T-helper 1 cell treated with Interleukin-12 subunit alpha and Interleukin-12 subunit beta and Interleukin-4 antibody, amounts not matched to agents 30 μg/mL and 1 μg/mL, for 36 hours (primary cell): Measurements from ENCODE around the gene COBLL1.

Experiments used
- H3K27ac Mint-ChIP-seq: one replicate; pipeline ENCODE4 v1.8.0; 2021; ENCODE audit warnings: mild to moderate bottlenecking, mixed read lengths
- H3K27me3 Mint-ChIP-seq: one replicate; pipeline ENCODE4 v1.8.0; 2021; ENCODE audit warnings: low read depth, mixed read lengths
- H3K36me3 Mint-ChIP-seq: one replicate; pipeline ENCODE4 v1.8.0; 2021; ENCODE audit warnings: low read depth, mixed read lengths
- H3K4me1 Mint-ChIP-seq: one replicate; pipeline ENCODE4 v1.8.0; 2021; ENCODE audit warnings: low read depth, mixed read lengths
- H3K4me3 Mint-ChIP-seq: one replicate; pipeline ENCODE4 v1.8.0; 2021; ENCODE audit warnings: mild to moderate bottlenecking, moderate library complexity, mixed read lengths
- H3K9me3 Mint-ChIP-seq: one replicate; pipeline ENCODE4 v1.8.0; 2021; ENCODE audit warnings: mixed read lengths

The COBLL1 gene

GRCh38 chr2:164752956-164753355, 88.7 kb downstream of the COBLL1 start:
- Mint-ChIP-seq H3K9me3 (no peaks in the 10 kb centered on the region), H3K36me3 (no peaks in the 10 kb centered on the region), H3K27me3 (peaks cover 4% of the 10 kb centered on the region), H3K4me3 (no peak overlapping the region), H3K27ac (no peak overlapping the region), H3K4me1 (no peaks in the 10 kb centered on the region)

DNA sequence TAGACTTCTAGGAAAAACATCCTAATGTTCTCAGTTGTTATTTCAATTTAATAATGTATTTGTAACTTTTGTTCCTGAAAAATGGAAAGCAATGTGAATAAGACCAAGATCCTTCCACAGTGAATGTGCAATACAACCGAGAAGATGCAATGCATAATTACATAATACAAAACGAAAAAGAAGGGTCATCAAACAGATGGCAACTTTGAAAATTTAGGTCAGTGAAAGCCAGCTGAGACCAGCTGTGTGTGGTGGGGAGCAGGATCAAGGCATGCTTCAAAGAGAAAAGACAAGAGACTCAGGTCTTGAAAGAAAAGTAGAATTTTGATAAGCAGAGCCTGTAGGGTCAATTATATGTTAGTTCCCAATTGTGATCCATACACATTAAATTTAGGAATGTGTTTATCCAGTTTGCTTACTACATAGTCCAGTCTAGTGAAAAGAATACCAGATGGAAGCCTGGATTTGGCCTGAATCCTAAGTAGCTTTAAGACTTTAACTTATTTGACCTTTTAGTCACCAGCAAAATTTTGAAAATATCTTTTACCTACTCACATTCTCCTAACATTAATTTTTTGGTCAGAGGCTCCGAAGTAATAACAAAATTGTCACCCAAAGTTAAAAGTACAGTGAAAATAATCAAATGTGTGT, 93.7 kb downstream of the COBLL1 start:
- no peaks in the 10 kb centered on the region for H3K9me3 Mint-ChIP-seq
- H3K4me1 Mint-ChIP-seq = no peaks in the 10 kb centered on the region
- H3K27me3 Mint-ChIP-seq = peaks cover 4% of the 10 kb centered on the region
- no peak overlapping the region for H3K27ac Mint-ChIP-seq
- H3K36me3 Mint-ChIP-seq = no peaks in the 10 kb centered on the region
- no peak overlapping the region for H3K4me3 Mint-ChIP-seq

DNA sequence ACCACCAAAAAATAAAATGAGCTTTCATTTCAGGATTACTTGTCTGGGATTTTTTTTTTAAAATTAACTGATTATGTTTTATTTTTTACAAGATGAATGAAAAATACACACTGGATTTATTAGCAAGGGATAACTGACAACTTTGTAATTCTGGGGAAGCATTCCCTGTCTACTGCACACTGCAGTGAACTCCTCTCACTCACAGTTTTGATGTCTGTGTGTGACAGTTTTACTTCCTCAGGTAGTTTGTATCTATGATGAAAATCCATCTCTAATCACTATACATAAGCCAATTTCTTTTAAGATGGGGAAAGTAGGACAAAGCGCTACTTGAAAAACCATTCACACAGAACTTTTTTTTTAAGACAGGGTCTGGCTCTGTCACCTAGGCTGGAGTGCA, 94.5 kb downstream of the COBLL1 start:
- Mint-ChIP-seq H3K4me1 (no peaks in the 10 kb centered on the region), H3K27ac (no peak overlapping the region), H3K9me3 (no peaks in the 10 kb centered on the region), H3K4me3 (no peak overlapping the region), H3K27me3 (peaks cover 4% of the 10 kb centered on the region), H3K36me3 (no peaks in the 10 kb centered on the region)

DNA sequence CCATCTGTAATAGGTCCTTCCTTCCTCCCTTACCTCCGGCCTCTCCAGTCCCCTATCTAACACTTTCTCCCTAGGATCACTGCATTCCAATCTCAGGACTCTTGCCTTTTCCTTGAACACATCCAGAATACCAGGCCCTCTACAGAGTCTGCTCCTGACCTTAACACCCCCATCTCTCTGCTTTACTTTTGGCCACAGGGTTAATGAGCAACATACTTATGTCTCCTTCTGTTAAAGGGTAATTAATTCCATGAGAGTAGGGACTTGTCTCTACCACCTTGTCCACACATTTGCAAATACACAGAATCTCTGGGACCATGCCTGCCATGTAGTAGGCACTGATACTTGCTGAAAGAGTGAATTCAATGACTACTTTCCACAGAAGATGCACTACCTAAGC, 94.9 kb downstream of the COBLL1 start:
- no peaks in the 10 kb centered on the region for H3K9me3 Mint-ChIP-seq
- peaks cover 8% of the 10 kb centered on the region for H3K27me3 Mint-ChIP-seq
- no peaks in the 10 kb centered on the region for H3K36me3 Mint-ChIP-seq
- H3K27ac Mint-ChIP-seq = no peak overlapping the region
- H3K4me1 Mint-ChIP-seq = no peaks in the 10 kb centered on the region
- H3K4me3 Mint-ChIP-seq = no peak overlapping the region

GRCh38 chr2:164745012-164745797, 96.4 kb downstream of the COBLL1 start:
- Mint-ChIP-seq H3K27me3 (peaks cover 9% of the 10 kb centered on the region), H3K36me3 (no peaks in the 10 kb centered on the region), H3K27ac (no peak overlapping the region), H3K4me3 (no peak overlapping the region), H3K4me1 (no peaks in the 10 kb centered on the region), H3K9me3 (no peaks in the 10 kb centered on the region)

GRCh38 chr2:164742738-164743317, 98.8 kb downstream of the COBLL1 start:
- Mint-ChIP-seq H3K4me1 (no peaks in the 10 kb centered on the region), H3K36me3 (no peaks in the 10 kb centered on the region), H3K4me3 (no peak overlapping the region), H3K9me3 (no peaks in the 10 kb centered on the region), H3K27me3 (peaks cover 5% of the 10 kb centered on the region), H3K27ac (no peak overlapping the region)

DNA sequence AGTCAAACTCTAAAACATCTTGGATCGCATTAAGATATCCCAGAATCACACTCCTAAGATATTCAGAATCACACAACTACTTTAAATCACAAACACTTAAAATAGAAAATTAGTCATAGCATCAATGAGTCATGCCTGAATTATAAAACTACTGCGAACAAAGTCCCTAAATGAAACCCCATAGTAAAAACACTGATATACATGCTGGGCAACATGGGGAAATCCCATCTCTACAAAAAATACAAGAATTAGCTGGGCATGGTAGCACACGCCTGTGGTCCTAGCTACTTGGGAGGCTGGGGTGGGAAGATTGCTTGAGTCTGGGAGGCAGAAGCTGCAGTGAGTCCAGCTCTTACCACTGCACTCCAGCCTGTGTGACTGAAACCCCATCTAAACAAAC, 101.7 kb downstream of the COBLL1 start:
- Mint-ChIP-seq H3K4me3 (no peak overlapping the region), H3K27ac (no peak overlapping the region), H3K9me3 (no peaks in the 10 kb centered on the region), H3K27me3 (peaks cover 5% of the 10 kb centered on the region), H3K36me3 (no peaks in the 10 kb centered on the region), H3K4me1 (no peaks in the 10 kb centered on the region)

DNA sequence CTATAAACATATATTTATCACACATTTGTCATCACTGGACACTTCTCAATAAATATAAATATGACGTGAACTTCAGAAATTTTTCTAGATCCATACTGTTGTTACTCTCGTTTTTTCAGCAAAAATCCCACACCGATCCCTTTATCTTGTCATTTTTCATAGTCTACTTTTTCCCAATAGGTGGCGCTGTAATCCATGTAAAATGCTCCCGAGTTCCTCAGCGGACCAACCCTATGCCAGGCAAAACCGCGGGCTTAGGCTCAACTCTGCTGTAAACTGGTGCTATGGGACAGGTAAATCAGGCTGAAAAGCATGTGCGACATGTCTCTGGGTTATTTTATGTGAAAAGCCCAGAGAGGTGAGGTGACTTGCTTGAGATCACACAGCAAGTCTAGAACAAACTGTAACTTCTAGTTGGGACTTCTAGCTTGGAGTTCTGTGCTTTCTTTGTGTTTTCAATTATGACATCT, 104.0 kb downstream of the COBLL1 start:
- no peaks in the 10 kb centered on the region for H3K36me3 Mint-ChIP-seq
- no peak overlapping the region for H3K27ac Mint-ChIP-seq
- H3K4me3 Mint-ChIP-seq = no peak overlapping the region
- H3K27me3 Mint-ChIP-seq = peaks cover 5% of the 10 kb centered on the region
- no peaks in the 10 kb centered on the region for H3K4me1 Mint-ChIP-seq
- no peaks in the 10 kb centered on the region for H3K9me3 Mint-ChIP-seq

GRCh38 chr2:164735309-164735919, 106.2 kb downstream of the COBLL1 start:
- Mint-ChIP-seq H3K4me1 (no peaks in the 10 kb centered on the region), H3K27ac (no peak overlapping the region)

GRCh38 chr2:164734196-164734595, 107.4 kb downstream of the COBLL1 start:
- no peaks in the 10 kb centered on the region for H3K27me3 Mint-ChIP-seq
- no peak overlapping the region for H3K4me3 Mint-ChIP-seq
- H3K36me3 Mint-ChIP-seq = no peaks in the 10 kb centered on the region
- no peak overlapping the region for H3K27ac Mint-ChIP-seq
- no peaks in the 10 kb centered on the region for H3K9me3 Mint-ChIP-seq
- H3K4me1 Mint-ChIP-seq = no peaks in the 10 kb centered on the region

More at GRCh38 chr2:164735309-164735919, 106.2 kb downstream of the COBLL1 start:
- Mint-ChIP-seq H3K9me3 (no peaks in the 10 kb centered on the region), H3K4me3 (no peak overlapping the region), H3K36me3 (no peaks in the 10 kb centered on the region), H3K27me3 (no peaks in the 10 kb centered on the region)

DNA sequence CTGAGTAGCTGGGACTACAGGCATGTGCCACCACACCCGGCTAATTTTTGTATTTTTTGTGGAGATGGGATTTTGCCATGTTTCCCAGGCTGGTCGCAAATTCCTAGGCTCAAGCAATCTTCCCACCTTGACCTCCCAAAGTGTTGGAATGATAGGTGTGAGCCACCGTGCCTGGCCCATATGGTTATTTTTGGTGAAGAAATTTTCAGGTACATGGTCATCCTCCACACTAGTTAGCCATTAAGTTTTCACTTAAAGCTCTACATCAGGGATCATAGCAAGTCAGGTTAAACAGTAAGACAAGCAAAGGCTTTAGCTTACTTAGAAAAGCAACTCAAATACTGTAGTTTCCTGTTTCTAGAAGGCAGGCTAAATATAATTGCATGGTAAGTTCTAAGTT, 116.1 kb downstream of the COBLL1 start:
- Mint-ChIP-seq H3K4me1 (no peaks in the 10 kb centered on the region), H3K36me3 (no peaks in the 10 kb centered on the region), H3K9me3 (no peaks in the 10 kb centered on the region), H3K4me3 (no peak overlapping the region), H3K27ac (no peak overlapping the region), H3K27me3 (no peaks in the 10 kb centered on the region)

DNA sequence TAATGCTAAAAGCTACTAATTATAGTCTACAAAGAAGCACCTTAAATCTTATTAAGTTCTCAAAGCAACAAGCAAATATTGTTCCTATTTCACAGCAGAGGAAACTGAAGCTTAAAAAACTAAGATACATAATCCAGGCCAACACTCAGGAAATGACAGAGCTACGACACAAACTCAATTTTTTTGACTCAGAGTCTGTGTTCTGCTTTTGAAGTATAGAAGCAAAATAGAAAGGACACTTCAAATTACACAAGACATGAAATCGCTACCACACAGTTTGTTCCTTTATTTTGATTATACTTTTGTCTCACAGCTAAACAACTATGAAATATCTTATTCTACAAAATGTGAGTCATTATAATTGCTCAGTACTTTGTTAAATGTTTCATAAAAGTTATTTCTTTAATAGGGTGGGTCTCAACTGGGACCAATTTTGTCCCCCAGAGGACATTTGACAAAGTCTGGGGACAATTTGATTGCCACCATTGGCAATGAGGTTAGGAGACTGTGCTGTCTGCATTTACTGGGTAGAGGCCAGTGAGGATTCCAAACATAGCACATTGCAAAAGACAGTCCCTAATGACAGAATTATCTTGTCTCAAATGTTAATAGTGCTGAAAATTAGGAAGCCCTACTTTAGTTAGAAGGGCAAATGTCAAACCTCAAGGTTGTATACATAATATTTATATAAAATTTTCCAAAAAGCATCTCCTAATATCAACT, 118.8 kb downstream of the COBLL1 start:
- Mint-ChIP-seq H3K27me3 (no peaks in the 10 kb centered on the region), H3K4me1 (no peaks in the 10 kb centered on the region), H3K27ac (no peak overlapping the region), H3K36me3 (no peaks in the 10 kb centered on the region), H3K4me3 (no peak overlapping the region), H3K9me3 (no peaks in the 10 kb centered on the region)

DNA sequence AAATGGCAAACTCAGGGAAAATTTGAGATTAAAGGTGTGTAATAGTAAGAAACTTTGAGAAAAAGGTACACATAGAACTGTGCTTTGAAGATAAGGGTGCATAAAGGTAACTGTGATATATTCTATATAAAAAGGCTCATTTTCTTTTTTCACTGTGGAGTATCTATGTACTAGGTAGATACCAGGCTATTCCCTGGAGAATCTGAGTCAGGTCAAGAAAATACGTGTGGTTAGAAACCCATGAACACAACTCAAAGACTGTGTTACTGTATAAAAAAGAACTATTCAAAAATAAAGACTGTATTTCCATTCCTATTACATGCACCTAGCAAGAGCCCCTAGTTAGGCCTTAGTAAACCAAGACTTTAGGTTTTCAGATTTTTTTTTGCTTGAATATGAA, 120.2 kb downstream of the COBLL1 start:
- Mint-ChIP-seq H3K27me3 (no peaks in the 10 kb centered on the region), H3K36me3 (no peaks in the 10 kb centered on the region), H3K4me3 (no peak overlapping the region), H3K27ac (no peak overlapping the region), H3K9me3 (no peaks in the 10 kb centered on the region), H3K4me1 (no peaks in the 10 kb centered on the region)
